NCI-H2227 treated with DMSO at 0.1 percent for 48 hours (cell line): ENCODE data around the gene ADIRF.
"Not testable (repeated sequence)": the region's sequence is repeated elsewhere in the genome, so short reads cannot be mapped to it uniquely, and the experiment has no call there.

Source experiments
- DNase-seq: peaks from one replicate; lab custom pipeline; 2025; lab: John Stamatoyannopoulos, UW

The ADIRF gene

GRCh38 chr10:86968271-86968993, at the start of gene ADIRF:
Gene ADIRF, plus strand, starts transcription at chr10:86968482. Its CDS starts 63 bp downstream, at chr10:86968545.
- DNase-seq: no peak

DNA sequence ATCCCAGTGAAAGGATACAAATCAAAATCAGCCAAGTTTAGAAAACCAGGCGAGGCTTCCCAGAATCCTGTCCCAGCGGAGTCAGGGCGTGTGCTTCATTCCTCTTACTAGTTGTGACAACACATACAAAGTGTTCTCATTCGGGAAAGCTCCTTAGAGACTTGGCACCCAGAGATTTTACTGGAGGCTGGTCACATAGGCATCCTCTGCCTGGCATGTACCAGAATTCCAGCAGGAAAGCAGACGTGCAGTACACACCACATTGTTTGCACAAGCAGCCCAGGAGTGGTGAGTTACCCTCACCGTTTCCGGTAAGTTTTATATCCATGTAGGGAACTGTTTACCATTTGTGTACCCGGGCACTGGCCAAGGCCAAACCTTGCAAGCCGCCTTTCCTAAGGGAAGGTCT, 45.7 kb upstream of the ADIRF start:
- no peak for DNase-seq

DNA sequence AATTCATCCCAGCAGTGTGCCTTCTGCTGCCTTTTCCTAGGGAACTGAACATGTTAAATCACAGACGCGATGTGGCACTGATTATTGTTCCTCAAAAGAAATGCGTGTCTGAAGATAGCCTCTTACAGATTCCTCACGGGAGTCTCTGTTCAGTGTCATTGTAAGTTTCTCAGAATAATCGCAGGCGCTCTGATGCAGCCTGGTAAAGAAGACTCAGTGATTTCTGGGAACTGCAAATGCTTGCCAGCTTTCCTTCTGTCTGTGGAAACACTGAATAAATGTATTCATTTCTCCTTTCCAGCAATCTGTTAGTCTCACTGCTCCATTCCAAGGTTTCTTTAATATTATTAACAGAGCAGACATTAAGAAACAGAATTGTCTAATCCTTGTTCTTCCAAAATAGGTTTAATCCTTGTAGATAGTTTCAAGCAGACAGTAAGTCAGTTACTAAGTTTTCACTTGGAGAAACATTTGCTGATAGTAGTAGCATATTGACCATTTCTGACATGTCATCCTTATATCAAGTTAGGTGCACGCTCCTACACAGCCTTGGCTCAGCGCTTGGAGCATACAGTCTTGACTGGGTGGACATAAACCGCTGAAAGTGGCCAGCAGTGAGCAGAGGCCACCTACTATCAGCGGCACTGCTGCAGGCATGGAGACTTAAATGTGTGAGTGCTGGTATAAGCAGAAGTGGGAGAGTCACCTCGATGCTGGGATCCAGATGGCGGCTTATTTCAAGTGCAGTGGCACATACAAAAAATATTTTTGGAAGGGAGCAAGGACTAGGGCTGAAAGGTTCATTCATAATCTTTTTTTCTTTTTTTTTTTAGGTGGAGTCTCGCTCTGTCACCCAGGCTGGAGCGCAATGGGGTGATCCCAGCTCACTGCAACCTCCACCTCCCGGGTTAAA, 38.6 kb upstream of the ADIRF start:
- no peak for DNase-seq

DNA sequence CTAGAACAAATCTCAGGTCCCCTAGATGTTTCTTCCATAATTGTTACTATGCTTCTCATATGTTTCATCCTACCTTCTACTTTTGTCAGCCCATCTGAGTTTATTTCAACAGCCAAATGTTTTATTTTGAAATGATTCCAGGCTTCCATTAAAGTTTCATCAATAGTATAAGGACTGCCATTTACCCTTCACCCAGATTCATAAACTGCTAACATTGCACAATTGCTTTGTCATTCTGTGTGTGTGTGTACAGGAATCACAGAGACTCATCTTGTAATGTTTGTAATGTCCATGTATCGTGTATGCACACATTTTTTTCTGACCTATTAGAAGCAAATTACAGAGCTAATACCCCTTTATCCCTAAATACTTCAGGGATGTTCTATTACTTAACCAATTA, 36.4 kb upstream of the ADIRF start:
- DNase-seq: no peak

- DNase-seq: no peak
These were observed 35.6 kb upstream of the ADIRF start for GRCh38 chr10:86932674-86933073.

DNA sequence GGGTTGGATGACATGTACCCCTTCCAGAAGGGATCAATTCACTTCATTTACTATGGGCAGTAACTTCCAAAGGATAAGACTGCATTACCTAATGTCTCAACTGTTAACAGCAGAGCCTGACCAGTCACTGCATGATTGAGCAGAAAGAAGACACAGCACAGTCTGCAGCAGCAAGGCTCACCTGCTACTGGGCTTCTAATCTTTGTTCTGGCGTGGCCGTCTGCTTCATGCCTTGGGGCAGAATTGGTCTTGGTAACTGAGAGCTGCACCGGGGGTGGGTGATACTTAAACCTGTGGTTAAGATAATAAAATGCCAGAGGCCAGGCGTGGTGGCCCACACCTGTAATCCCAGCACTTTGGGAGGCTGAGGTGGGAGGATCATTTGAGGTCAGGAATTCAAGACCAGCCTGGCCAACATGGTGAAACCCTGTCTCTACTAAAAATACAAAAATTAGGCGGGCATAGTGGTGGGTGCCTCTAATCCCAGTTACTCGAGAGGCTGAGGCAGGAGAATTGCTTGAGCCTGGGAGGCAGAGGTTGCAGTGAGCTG, 34.0 kb upstream of the ADIRF start:
- not testable (repeated sequence) for DNase-seq

DNA sequence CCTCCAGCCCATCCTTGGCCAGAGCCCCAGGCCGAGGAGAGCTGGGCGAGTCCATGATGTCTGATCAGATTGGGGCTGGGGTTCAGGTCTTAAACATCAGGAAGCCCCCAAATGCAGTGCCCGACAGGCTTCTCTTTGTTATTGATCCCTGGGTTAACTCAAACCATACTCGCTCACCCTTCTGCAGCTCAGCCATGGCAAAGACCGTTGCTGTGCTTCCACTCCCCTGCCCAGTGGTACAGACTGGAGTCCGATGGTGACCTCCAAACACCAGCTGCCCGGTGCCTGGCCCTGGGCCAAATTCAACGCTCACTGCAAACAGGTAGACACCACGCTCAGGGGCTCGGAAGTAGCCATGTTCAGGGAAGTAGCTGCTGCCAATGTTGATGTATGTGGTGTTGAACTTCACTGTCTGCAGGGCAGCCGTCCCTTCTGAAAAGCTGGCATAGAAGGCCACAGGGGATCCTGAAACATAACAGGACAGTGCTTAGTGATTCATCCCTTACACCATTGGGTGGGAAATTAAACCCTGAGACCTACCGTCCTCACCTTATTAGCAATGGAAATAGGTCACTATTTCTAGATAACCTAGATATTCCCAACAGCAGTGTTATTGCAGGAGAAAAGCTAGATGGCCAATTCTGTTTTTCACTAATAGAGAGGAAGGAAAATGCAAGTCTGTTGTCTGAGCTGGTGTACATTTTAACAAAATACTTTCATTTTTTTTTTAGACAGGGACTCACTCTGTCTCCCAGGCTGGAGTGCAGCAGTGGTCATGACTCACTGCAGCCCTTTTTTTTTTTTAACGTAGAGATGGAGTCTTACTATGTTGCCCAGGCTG, 31.4 kb upstream of the ADIRF start:
- no peak for DNase-seq

DNA sequence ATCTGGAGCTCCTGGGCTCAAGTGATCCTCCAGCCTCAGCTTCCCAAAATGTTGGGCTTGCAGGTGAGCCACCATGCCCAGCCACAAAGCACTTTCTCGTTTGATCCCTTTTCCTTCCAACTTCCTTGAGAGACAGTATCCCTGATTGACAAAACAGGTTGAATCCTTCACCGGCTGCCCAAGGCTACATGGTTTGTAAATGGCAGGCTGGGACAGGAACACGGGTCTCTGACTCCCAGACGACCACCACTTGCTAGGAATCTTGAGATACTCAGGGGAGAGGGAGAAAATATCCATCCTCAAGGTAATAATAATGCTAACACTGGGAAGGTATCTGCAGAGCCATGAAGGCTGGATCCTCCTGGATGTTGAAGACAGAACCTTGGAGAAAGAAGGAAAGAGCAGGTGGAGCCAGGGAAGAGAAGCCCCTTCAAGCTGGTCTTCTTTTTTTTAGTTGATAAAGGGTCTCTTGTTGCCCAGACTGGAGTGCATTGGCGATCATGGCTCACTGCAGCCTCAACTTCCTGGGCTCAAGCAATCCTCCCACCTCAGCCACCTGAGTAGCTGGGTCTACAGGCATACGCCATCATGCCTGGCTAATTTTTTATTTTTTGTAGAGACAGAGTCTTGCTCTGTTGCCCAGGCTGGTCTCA, 30.7 kb upstream of the ADIRF start:
- DNase-seq: no peak

DNA sequence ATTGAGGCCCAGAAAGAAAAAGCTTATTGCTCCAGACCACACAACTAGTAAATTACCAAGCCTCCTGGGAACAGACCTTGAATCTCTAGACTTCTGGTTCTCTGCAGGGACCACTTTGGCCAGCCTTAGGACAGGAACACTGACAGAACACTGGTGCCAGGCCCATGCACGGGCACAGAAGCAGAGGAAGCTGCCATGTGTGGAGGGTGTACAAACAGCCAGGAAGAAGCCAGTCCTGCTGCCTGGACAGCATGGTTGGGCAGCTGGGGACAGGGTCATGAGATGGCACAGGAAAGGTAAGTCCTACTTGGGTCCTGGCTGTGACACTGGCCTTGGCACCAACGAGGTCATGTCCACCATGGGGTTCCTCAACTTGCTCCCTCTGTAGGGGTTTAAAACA, 30.0 kb upstream of the ADIRF start:
- no peak for DNase-seq

GRCh38 chr10:86940076-86940475, 28.2 kb upstream of the ADIRF start:
- DNase-seq: not testable (repeated sequence)

GRCh38 chr10:86940677-86941076, 27.6 kb upstream of the ADIRF start:
- no peak for DNase-seq

DNA sequence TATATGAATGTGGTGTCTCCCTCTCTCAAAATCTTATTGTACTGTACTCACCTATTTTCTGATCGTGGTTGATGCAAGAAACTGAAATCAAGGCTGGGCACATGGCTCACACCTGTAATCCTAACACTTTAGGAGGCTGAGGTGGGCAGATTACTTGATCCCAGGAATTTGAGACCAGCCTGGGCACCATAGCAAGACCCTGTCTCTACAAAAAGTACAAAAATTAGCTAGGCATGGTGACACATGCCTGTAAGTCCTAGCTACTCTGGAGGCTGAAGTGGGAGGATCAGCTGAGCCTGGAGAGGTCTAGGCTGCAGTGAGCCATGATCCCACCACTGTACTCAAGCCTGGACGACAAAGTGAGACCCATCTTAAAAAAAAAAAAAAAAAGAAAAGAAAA, 26.9 kb upstream of the ADIRF start:
- no peak for DNase-seq

DNA sequence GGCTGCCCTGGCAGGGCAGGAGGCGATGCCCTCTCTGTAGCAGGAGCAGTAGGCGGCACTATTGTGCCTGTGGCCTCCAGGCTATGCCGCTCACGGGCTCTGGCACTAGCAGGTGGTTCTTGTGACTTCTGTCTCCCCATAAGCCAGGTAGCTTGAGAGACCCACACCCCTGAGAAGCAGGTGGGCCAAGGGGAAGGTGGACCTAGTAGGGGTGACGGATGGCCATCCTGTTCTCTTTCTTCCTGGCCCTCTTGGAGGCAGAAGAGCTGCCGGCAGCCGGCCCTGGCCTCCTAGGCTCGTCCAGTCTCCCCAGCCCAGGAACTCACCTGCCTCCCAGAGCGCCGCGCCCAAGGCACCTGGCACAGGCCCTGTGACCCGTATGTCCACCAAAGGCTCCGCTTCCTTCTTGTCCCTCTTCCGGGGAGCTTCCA, 26.3 kb upstream of the ADIRF start:
- no peak for DNase-seq

DNA sequence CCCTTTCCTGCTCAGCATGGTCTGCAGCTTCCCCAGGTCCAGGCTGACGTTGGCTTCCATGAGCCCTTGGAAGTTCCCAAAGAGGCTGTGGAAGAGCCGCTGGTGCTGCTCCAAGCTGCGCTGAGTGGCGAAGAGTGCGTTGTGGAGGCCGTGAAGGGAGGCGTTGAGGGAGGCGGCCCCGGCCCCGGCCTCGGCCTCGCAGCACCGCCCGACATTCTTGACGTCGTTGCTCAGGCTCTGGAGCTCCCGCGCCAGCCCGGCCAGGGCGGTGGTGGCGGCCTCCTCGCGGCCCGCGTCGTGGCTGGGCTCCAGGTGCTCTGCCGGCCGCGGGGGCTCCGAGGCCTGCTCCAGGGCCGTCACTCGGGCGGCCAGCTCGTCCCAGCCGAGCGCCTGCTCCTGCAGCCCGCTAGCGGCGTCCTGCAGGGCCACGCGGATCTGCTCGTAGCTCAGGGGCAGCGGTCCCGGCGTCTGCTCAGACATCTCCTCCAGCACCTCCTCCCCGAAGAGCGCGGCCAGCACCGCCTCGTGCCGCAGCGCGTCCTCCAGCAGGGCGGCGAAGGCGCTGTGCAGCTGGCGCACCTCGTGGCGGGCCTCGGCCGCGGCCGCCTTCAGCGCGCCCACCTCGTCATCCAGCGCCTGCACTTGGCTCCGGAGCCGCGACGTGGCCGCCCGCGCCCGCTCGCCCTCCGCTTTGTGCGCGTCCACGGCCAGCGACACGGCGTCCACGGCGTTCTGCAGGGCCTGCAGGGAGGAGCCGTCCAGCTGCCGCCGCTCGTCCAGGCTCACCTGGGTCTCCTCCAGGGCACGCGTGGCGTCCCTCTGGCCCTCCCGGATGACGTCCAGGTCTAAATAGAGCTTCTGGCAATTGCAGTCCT, 25.6 kb upstream of the ADIRF start:
- no peak for DNase-seq

GRCh38 chr10:86943316-86944030, 24.8 kb upstream of the ADIRF start:
- DNase-seq: no peak

DNA sequence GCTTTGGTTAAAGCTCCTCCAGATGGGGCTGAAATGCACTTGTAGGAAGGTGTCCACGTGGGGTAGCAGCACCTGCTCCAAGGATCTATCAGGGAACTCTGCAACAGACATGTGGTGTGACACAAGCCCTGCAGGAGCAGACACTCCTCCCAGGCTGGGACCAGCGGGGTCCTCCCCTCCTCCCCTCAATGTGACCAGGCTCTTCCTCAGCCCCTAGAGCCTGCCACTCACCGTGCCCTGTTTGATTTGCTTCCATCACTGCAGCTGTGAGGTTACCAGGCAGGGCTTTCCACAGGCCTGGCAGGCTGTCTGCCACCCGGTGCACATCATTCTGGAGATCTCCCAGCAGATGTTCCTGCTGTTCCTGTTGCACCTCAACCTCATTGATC, 24.3 kb upstream of the ADIRF start:
- DNase-seq: no peak

DNA sequence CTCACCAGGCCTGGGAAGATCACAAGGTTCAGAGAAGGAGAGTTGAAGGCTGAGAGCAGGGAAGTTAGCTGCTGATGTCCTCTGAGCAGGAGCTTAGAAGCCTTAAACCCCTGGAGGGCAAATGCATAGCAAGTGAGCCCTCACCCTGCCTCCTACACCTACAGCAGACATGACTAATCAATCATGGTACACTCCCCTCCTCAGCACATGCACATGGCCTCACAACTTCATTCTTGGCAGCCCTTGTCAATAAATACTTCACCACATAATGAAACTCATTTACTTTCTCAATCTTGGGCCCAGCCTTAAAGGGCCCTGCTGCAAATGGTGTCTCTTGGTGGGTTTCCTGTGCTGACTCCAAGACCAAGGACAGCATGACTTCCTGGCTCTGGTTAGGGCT, 23.8 kb upstream of the ADIRF start:
- DNase-seq: no peak

DNA sequence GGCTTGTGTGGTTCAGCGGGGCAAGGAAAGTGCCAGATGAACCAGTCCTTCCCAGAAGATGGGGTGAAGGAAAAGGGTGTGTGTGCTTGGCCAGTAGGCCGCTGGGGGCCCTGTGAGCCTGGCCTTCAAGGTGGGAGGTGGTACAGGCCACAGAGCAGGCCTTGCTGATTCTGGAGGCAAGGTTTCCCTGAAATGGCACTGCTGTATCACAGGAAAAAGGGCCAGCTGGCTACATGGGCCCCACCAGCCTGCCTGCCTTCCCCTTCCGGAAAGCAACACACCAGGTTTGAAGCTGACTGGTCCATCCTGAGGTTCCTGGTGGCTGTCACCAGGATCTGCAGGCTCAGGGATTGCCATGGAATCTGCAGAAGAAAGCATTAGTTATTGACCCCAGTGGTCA, 23.4 kb upstream of the ADIRF start:
- DNase-seq: no peak

GRCh38 chr10:86945361-86946212, 22.7 kb upstream of the ADIRF start:
- DNase-seq: no peak
